Activated T-helper 2 cell treated with anti-CD3 and anti-CD28 coated beads, Interferon-gamma antibody, Interleukin-2, Interleukin-4, amounts not matched to agents 10 μg/mL and 5 μg/mL and 100 μg/mL, durations not matched to agents 14 hours and 24 hours and 36 hours (primary cell): ENCODE data around the gene METTL14. TPM values are rescaled to one million over a fixed set of nuclear protein-coding genes. Genes with fewer than 3 reads are reported as not detected.
A peak's percentile ranks its signal among the peaks of the same experiment; 100 is the strongest.
"Not testable (repeated sequence)": the region's sequence is repeated elsewhere in the genome, so short reads cannot be mapped to it uniquely, and the experiment has no call there.

Source experiments
- DNase-seq: peaks from one replicate; pipeline ENCODE4 v3.0.0; 2021; ENCODE audit warnings: low spot score
- H3K27ac Mint-ChIP-seq: one replicate; pipeline ENCODE4 v1.8.0; 2021; ENCODE audit warnings: mixed read lengths
- H3K27me3 Mint-ChIP-seq: one replicate; pipeline ENCODE4 v1.8.0; 2021; ENCODE audit warnings: low read depth, mixed read lengths
- H3K36me3 Mint-ChIP-seq: one replicate; pipeline ENCODE4 v1.8.0; 2021; ENCODE audit warnings: low read depth, mixed read lengths
- H3K4me1 Mint-ChIP-seq: one replicate; pipeline ENCODE4 v1.8.0; 2021; ENCODE audit warnings: low read depth, mixed read lengths
- H3K4me3 Mint-ChIP-seq: one replicate; pipeline ENCODE4 v1.8.0; 2021; ENCODE audit warnings: low read depth, mild to moderate bottlenecking, moderate library complexity, mixed read lengths
- H3K9me3 Mint-ChIP-seq: one replicate; pipeline ENCODE4 v1.8.0; 2021; ENCODE audit warnings: mixed read lengths
- intact Hi-C: fragments of 100-400 bp; cut with micrococcal nuclease; formaldehyde crosslinking; loops from one replicate; pipeline ENCODE4 v1.15.1; 2023
- total RNA-seq: library from RNA; stranded (reverse); gene quantifications from 2 replicates; pipeline ENCODE4 v1.2.3, GENCODE V29; 2022

METTL14 gene
- 43.6 and 48.0 TPM in 2 replicates for total RNA-seq

GRCh38 chr4:118684873-118685811, at the start of gene METTL14:
TSS of gene METTL14 (plus strand) at chr4:118685392. CDS start at chr4:118685535, 143 bp downstream.
- intact Hi-C loops: loop anchor here (1.0 to 5.0 kb wide), 2 partner anchors 94 to 152 kb away; partner anchors contain the start of gene SEC24D
- Mint-ChIP-seq H3K27ac (peak within 1 kb of the TSS; percentile 95), H3K36me3 (peaks cover 21% of the 10 kb centered on the region)

GRCh38 chr4:118636126-118636525, 49.1 kb upstream of the METTL14 start:
- H3K4me3 Mint-ChIP-seq, H3K27ac Mint-ChIP-seq, H3K4me1 Mint-ChIP-seq, H3K27me3 Mint-ChIP-seq, intact Hi-C loops, DNase-seq, H3K9me3 Mint-ChIP-seq: not testable (repeated sequence)
- H3K36me3 Mint-ChIP-seq: peaks cover 10% of the 10 kb centered on the region

More at GRCh38 chr4:118684873-118685811, at the start of gene METTL14:
- H3K4me1 Mint-ChIP-seq: peaks cover 16% of the 10 kb centered on the region
- peak; percentile 82 for DNase-seq
- H3K27me3 Mint-ChIP-seq: peaks cover 3% of the 10 kb centered on the region
- no peaks in the 10 kb centered on the region for H3K9me3 Mint-ChIP-seq
- peak within 1 kb of the TSS; percentile 100 for H3K4me3 Mint-ChIP-seq

- H3K4me1 Mint-ChIP-seq, intact Hi-C loops, H3K27me3 Mint-ChIP-seq, H3K4me3 Mint-ChIP-seq, H3K36me3 Mint-ChIP-seq, H3K27ac Mint-ChIP-seq, DNase-seq, H3K9me3 Mint-ChIP-seq: not testable (repeated sequence)
These were observed 20.5 kb upstream of the METTL14 start for GRCh38 chr4:118664665-118665064.

- H3K9me3 Mint-ChIP-seq, H3K4me1 Mint-ChIP-seq, H3K4me3 Mint-ChIP-seq, H3K27ac Mint-ChIP-seq, H3K27me3 Mint-ChIP-seq, H3K36me3 Mint-ChIP-seq, intact Hi-C loops: not testable (repeated sequence)
- peak; percentile 23 for DNase-seq
These were observed 16.0 kb upstream of the METTL14 start for GRCh38 chr4:118669220-118669619.

GRCh38 chr4:118670968-118671367, 14.2 kb upstream of the METTL14 start:
- H3K36me3 Mint-ChIP-seq, H3K4me3 Mint-ChIP-seq, DNase-seq, H3K4me1 Mint-ChIP-seq, H3K27ac Mint-ChIP-seq, intact Hi-C loops, H3K9me3 Mint-ChIP-seq, H3K27me3 Mint-ChIP-seq: not testable (repeated sequence)

GRCh38 chr4:118676128-118676527, 9.1 kb upstream of the METTL14 start:
- H3K4me3 Mint-ChIP-seq: no peak overlapping the region
- H3K27ac Mint-ChIP-seq: no peak overlapping the region
- no peaks in the 10 kb centered on the region for H3K27me3 Mint-ChIP-seq
- DNase-seq: no peak
- H3K9me3 Mint-ChIP-seq: no peaks in the 10 kb centered on the region
- H3K36me3 Mint-ChIP-seq: no peaks in the 10 kb centered on the region
- intact Hi-C loops: no loop called here
- no peaks in the 10 kb centered on the region for H3K4me1 Mint-ChIP-seq

GRCh38 chr4:118680808-118681207, 4.4 kb upstream of the METTL14 start:
- Mint-ChIP-seq H3K4me3 (no peak overlapping the region), H3K27ac (no peak overlapping the region), H3K27me3 (peaks cover 3% of the 10 kb centered on the region), H3K9me3 (no peaks in the 10 kb centered on the region), H3K4me1 (peaks cover 3% of the 10 kb centered on the region), H3K36me3 (peaks cover 3% of the 10 kb centered on the region)
- no peak for DNase-seq
- intact Hi-C loops: no loop called here

- Mint-ChIP-seq H3K27ac (no peak overlapping the region), H3K9me3 (no peaks in the 10 kb centered on the region), H3K36me3 (peaks cover 13% of the 10 kb centered on the region), H3K4me3 (no peak overlapping the region), H3K4me1 (peaks cover 16% of the 10 kb centered on the region), H3K27me3 (peaks cover 3% of the 10 kb centered on the region)
- DNase-seq: no peak
- intact Hi-C loops: no loop called here
These were observed 2.3 kb upstream of the METTL14 start for GRCh38 chr4:118682928-118683327.

GRCh38 chr4:118683513-118683912, 1.7 kb upstream of the METTL14 start:
- Mint-ChIP-seq H3K27me3 (peaks cover 3% of the 10 kb centered on the region), H3K9me3 (no peaks in the 10 kb centered on the region), H3K4me1 (peaks cover 16% of the 10 kb centered on the region), H3K36me3 (peaks cover 13% of the 10 kb centered on the region), H3K27ac (no peak overlapping the region), H3K4me3 (no peak overlapping the region)
- intact Hi-C loops: no loop called here
- DNase-seq: no peak

- Mint-ChIP-seq H3K27ac (no peak overlapping the region), H3K27me3 (no peaks in the 10 kb centered on the region), H3K4me3 (no peak overlapping the region), H3K9me3 (no peaks in the 10 kb centered on the region), H3K4me1 (no peaks in the 10 kb centered on the region), H3K36me3 (peaks cover 60% of the 10 kb centered on the region)
- intact Hi-C loops: no loop called here
- DNase-seq: no peak
These were observed 17.9 kb downstream of the METTL14 start for GRCh38 chr4:118703118-118703517.

- H3K4me1 Mint-ChIP-seq: peaks cover 15% of the 10 kb centered on the region
- peaks cover 52% of the 10 kb centered on the region for H3K36me3 Mint-ChIP-seq
- no peak overlapping the region for H3K27ac Mint-ChIP-seq
- no peaks in the 10 kb centered on the region for H3K27me3 Mint-ChIP-seq
- H3K4me3 Mint-ChIP-seq: no peak overlapping the region
- intact Hi-C loops: no loop called here
- no peaks in the 10 kb centered on the region for H3K9me3 Mint-ChIP-seq
- no peak for DNase-seq
These were observed 25.9 kb downstream of the METTL14 start for GRCh38 chr4:118711052-118711451.

GRCh38 chr4:118712872-118713271, 27.7 kb downstream of the METTL14 start:
- Mint-ChIP-seq H3K27ac (peak overlapping the region; percentile 10), H3K4me1 (peaks cover 15% of the 10 kb centered on the region), H3K27me3 (no peaks in the 10 kb centered on the region), H3K9me3 (no peaks in the 10 kb centered on the region), H3K36me3 (peaks cover 38% of the 10 kb centered on the region), H3K4me3 (no peak overlapping the region)
- intact Hi-C loops: no loop called here
- DNase-seq: no peak

GRCh38 chr4:118714682-118715081, 29.5 kb downstream of the METTL14 start:
- peaks cover 29% of the 10 kb centered on the region for H3K36me3 Mint-ChIP-seq
- H3K27ac Mint-ChIP-seq: no peak overlapping the region
- no peak overlapping the region for H3K4me3 Mint-ChIP-seq
- H3K4me1 Mint-ChIP-seq: peaks cover 13% of the 10 kb centered on the region
- H3K27me3 Mint-ChIP-seq: no peaks in the 10 kb centered on the region
- DNase-seq: no peak
- intact Hi-C loops: no loop called here
- no peaks in the 10 kb centered on the region for H3K9me3 Mint-ChIP-seq
